HEK293T (cell line): ENCODE results near the gene MICAL2.

Experiments used
- CTCF ChIA-PET: fragments of 350-600 bp; formaldehyde crosslinking; extraction: SDS; loops from one replicate; lab custom pipeline; 2021; ENCODE audit warnings: antibody characterized with exemption, inconsistent platforms; lab: Yijun Ruan, JAX
- POLR2A ChIA-PET: fragments of 350-600 bp; formaldehyde crosslinking; extraction: SDS; loops from one replicate; lab custom pipeline; 2020; ENCODE audit warnings: antibody characterized with exemption, inconsistent platforms; lab: Yijun Ruan, JAX
- DNase-seq: peaks from one replicate; pipeline ENCODE4 v3.0.0; 2012; ENCODE audit warnings: mixed read lengths; ENCODE audit errors: extremely low spot score
- ARNT ChIP-seq: fragments of 450-650 bp; IDR thresholded peaks from 2 replicates; pipeline ENCODE4 v1.6.1; 2017; ENCODE audit warnings: mild to moderate bottlenecking
- BHLHE40 ChIP-seq: fragments of 450-650 bp; IDR thresholded peaks from 2 replicates; pipeline ENCODE4 v1.6.1; 2016; ENCODE audit warnings: mild to moderate bottlenecking, moderate library complexity, borderline replicate concordance
- CTBP1 ChIP-seq: fragments of 450-650 bp; IDR thresholded peaks from 2 replicates; pipeline ENCODE4 v1.6.1; 2016; ENCODE audit warnings: borderline replicate concordance
- ELF4 ChIP-seq: fragments of 450-650 bp; IDR thresholded peaks from 2 replicates; pipeline ENCODE4 v1.6.1; 2017; ENCODE audit warnings: antibody characterized with exemption
- FOXA1 ChIP-seq: fragments of 450-650 bp; IDR thresholded peaks from 2 replicates; pipeline ENCODE4 v1.6.1; 2016; ENCODE audit warnings: mild to moderate bottlenecking
- FOXK2 ChIP-seq: fragments of 450-650 bp; IDR thresholded peaks from 2 replicates; pipeline ENCODE4 v1.6.1; 2016; ENCODE audit warnings: mild to moderate bottlenecking
- FOXM1 ChIP-seq: fragments of 450-650 bp; IDR thresholded peaks from 2 replicates; pipeline ENCODE4 v1.6.1; 2017; ENCODE audit warnings: mild to moderate bottlenecking, borderline replicate concordance
- HDGF ChIP-seq: fragments of 450-650 bp; IDR thresholded peaks from 2 replicates; pipeline ENCODE4 v1.6.1; 2017; ENCODE audit warnings: antibody characterized with exemption, borderline replicate concordance
- L3MBTL2 ChIP-seq: fragments of 450-650 bp; conservative IDR thresholded peaks from 2 replicates; pipeline ENCODE4 v1.6.1; 2016; ENCODE audit warnings: mild to moderate bottlenecking
- LEF1 ChIP-seq: fragments of 450-650 bp; IDR thresholded peaks from 2 replicates; pipeline ENCODE4 v1.6.1; 2017; ENCODE audit warnings: mild to moderate bottlenecking, borderline replicate concordance
- NFRKB ChIP-seq: fragments of 450-650 bp; IDR thresholded peaks from 2 replicates; pipeline ENCODE4 v1.6.1; 2016; ENCODE audit warnings: mild to moderate bottlenecking, moderate library complexity
- SP1 ChIP-seq: fragments of 450-650 bp; IDR thresholded peaks from 2 replicates; pipeline ENCODE4 v1.6.1; 2017
- SUZ12 ChIP-seq: fragments of 450-650 bp; IDR thresholded peaks from 2 replicates; pipeline ENCODE4 v1.6.1; 2016; ENCODE audit warnings: mild to moderate bottlenecking
- TARDBP ChIP-seq: fragments of 450-650 bp; IDR thresholded peaks from 2 replicates; pipeline ENCODE4 v1.6.1; 2016
- ZNF384 ChIP-seq: fragments of 450-650 bp; IDR thresholded peaks from 2 replicates; pipeline ENCODE4 v1.6.1; 2016
- TF ChIP-seq, protein P1 (sequence below): fragments of 450-650 bp; IDR thresholded peaks from 2 replicates; pipeline ENCODE4 v1.6.1; 2016

The MICAL2 gene

DNA sequence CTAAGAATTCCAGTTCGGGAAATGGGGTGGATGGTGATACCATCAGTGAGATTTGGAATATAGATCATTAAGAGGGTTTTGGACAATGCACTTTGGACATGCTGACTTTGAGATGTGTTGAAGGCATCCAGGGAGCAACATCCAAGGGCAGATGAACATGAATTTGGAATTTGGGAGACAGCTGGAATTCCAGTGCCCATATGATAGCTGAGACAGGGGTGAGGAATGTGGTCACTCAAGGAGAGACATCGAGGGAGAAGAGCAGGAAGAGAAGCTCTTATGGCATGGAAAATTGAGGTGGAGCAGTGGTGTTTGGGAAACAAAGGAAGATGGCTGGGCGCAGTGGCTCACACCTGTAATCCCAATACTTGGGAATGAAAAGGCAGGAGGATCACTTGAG lies 11.8 kb upstream of the MICAL2 start:
- no peak for DNase-seq
- POLR2A ChIA-PET, result no interaction called here
- CTCF ChIA-PET, result interaction anchor here (1.7 kb wide), 1 partner anchor 12 kb away, joined by 4 read pairs; no protein-coding TSS in a partner anchor
- no peak for TF ChIP-seq BHLHE40
- TF ChIP-seq ARNT, result no peak
- TF ChIP-seq HDGF, result no peak
- TF ChIP-seq SP1, result no peak
- no peak for TF ChIP-seq FOXA1
- TF ChIP-seq SUZ12, result no peak
- TF ChIP-seq, protein P1, sequence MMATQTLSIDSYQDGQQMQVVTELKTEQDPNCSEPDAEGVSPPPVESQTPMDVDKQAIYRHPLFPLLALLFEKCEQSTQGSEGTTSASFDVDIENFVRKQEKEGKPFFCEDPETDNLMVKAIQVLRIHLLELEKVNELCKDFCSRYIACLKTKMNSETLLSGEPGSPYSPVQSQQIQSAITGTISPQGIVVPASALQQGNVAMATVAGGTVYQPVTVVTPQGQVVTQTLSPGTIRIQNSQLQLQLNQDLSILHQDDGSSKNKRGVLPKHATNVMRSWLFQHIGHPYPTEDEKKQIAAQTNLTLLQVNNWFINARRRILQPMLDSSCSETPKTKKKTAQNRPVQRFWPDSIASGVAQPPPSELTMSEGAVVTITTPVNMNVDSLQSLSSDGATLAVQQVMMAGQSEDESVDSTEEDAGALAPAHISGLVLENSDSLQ, result no peak
- no peak for TF ChIP-seq TARDBP
- no peak for TF ChIP-seq FOXM1
- TF ChIP-seq FOXK2, result no peak
- TF ChIP-seq NFRKB, result no peak
- no peak for TF ChIP-seq CTBP1
- no peak for TF ChIP-seq LEF1
- no peak for TF ChIP-seq L3MBTL2
- no peak for TF ChIP-seq ELF4
- TF ChIP-seq ZNF384, result no peak

DNA sequence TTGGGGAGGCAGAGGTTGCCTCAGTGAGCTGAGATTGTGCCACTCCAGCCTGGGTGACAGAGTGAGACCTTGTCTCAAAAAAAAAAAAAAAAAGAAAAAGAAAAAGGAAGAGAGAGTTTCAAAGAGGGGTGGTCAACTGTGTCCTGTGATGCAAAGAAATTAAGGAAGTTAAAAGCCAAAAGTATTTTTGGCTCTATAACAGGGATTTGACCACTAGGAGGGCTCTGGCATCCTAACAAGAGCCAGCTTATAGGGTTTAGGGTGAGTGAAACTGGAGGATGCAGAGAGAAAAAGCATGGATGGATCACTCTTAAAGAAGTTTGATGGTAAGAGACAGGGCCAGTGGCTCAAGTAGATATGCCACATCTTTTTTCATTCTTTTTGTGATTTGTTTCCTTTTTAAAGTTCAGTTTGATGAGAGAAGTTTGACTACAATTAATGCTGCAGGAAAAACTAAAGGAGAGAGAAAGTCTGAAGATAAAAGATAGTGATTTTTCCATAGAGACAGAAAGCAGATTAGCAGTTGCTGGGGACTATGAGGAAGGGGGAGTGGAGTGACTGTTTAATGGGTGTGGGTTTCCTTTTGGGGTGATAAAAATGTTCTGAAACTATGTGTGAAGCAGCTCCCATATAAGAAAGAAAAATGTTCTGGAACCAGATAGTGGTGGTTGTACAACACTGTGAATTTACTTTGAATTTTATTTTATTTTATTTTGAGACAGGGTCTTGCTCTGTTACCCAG lies 11.1 kb upstream of the MICAL2 start:
- no peak for TF ChIP-seq ARNT
- no peak for TF ChIP-seq FOXA1
- TF ChIP-seq, protein P1, result no peak
- TF ChIP-seq HDGF, result no peak
- DNase-seq, result no peak
- POLR2A ChIA-PET, result no interaction called here
- CTCF ChIA-PET, result interaction anchor here (1.7 kb wide), 1 partner anchor 12 kb away, joined by 4 read pairs; no protein-coding TSS in a partner anchor

DNA sequence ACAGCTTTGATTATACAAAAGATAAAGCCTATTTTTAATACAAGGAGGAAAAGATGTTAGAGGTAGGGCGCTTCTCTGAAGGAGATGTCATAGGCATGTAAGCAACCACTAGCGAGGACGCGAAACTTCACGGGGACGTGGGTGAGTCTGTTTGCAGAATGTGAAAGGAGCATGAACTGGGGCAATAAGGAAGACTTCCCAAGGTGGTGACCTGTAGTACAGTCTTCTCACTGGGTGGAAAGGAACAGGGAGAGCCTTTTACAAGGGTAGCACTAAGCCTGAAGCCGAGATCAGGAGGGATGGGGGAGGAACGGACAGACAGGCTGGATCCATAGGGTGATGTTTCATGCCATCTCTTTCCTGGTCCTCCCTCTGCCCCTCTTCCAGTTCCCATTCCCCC lies 10.0 kb upstream of the MICAL2 start:
- TF ChIP-seq TARDBP, result no peak
- TF ChIP-seq FOXA1, result no peak
- POLR2A ChIA-PET, result no interaction called here
- no peak for DNase-seq
- CTCF ChIA-PET, result no interaction called here

DNA sequence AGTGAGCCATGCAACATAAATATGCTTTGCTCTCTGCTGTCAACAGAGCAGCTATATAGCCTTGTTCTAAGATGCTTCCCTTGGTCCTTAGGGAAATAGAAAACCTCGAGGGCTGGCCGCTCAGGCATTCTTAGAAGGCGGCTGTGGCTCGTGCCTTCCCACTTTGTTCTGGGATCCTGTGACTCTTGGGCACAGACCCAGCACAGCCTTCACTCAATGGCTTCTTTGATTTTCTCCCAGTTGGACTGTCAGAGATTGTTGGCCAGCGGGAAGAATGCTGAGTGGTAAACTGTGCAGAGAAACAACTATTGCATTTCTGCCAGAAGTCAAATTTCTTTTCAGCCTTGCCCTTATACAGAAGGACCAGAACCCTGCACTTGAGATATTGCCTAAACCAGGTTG lies 9.5 kb upstream of the MICAL2 start:
- no peak for DNase-seq
- CTCF ChIA-PET, result no interaction called here
- TF ChIP-seq CTBP1 (no peak), TARDBP (no peak), SP1 (no peak), ARNT (no peak), ZNF384 (no peak), FOXK2 (no peak), BHLHE40 (no peak), HDGF (no peak), LEF1 (no peak), ELF4 (no peak), NFRKB (no peak), SUZ12 (no peak), FOXM1 (no peak), L3MBTL2 (no peak), FOXA1 (no peak)
- TF ChIP-seq, protein P1, result no peak
- POLR2A ChIA-PET, result no interaction called here

DNA sequence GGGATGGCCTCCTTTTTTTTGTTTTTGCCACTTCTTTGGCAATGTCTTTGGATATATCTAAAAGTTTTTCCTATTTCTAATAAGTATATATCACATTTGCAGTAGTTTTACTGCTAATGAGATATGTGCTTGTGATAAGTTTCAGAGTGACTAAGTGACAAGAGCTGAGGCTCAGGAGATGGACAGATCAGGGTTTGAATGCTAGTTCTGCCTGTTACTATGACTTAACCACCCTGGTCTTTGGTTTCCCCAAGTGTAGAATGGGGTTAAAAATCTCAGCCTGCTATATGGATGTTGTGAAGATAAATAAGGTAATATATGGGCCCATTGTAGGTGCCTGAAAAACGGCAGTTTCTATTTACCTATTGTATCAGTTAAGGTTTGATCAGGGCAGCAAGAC lies 9.1 kb upstream of the MICAL2 start:
- POLR2A ChIA-PET, result no interaction called here
- no peak for DNase-seq
- CTCF ChIA-PET, result no interaction called here

DNA sequence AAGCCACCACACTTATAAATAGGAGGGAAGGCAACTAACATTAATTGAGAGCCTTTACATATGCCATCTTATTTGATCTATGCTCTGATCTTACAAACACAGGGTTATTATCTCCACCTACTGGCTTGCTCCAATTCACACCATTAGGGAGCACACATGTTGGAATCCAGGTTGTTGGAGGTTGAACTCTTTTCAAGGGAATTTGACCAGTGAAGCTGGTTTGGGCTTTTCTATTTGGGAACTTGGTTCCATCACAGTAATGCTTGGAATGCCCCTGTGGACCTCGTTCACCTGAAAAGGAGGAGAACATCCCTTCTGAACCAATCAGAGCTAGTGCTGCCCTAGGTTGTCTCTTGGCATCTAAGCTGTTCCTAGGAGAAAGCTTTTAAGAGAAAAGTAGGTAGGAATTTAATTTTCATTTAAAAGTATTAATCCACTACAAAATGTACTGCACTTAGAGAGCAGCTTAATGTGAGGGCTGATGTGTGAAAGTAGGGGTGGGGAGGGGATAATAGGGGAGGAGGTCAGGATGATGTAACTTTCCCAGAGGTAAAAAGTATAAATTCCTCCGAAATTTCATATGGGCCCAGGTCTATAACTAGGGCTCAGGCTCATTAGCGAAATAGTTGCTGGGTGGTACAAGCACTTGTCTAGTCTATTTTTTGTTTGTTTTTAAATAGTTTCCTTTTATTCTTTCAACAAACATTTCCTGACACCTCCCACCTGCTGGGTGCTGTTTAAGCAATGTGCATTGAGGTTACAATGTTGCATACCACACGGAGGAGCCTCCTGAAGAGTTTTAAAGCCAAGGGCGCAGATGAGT lies 7.6 kb upstream of the MICAL2 start:
- no peak for TF ChIP-seq LEF1
- TF ChIP-seq HDGF, result no peak
- TF ChIP-seq ARNT, result no peak
- no peak for TF ChIP-seq ZNF384
- no peak for TF ChIP-seq CTBP1
- TF ChIP-seq FOXM1, result no peak
- TF ChIP-seq, protein P1, result no peak
- TF ChIP-seq TARDBP, result no peak
- TF ChIP-seq SP1, result no peak
- TF ChIP-seq NFRKB, result no peak
- no peak for TF ChIP-seq FOXA1
- TF ChIP-seq FOXK2, result no peak
- TF ChIP-seq BHLHE40, result no peak
- TF ChIP-seq L3MBTL2, result no peak
- no peak for TF ChIP-seq SUZ12
- ChIA-PET CTCF (interaction anchor here (1.0 kb wide), 1 partner anchor 36 kb away, joined by 4 read pairs; no protein-coding TSS in a partner anchor), POLR2A (no interaction called here)
- no peak for DNase-seq

More for the DNA sequence above, 9.1 kb upstream of the MICAL2 start:
- TF ChIP-seq ZNF384 (no peak), CTBP1 (no peak)
